ENCODE results near the gene TRIM17. TPM values are rescaled to one million over a fixed set of nuclear protein-coding genes. Genes with fewer than 3 reads are reported as not detected.

Gene TRIM17
- total and polyA plus RNA-seq, 9 of the 15 experiments (the other 6 are each of a cell fraction or from before 2014, with no cell fraction given), result not detected

GRCh38 chr1:228420968-228421826, 4.5 kb upstream of the TRIM17 start (continued):
- TF ChIP-seq FOXP4 (CRISPR knock-in tag; IDR thresholded peaks at IDR 0.05; ENCODE audit: borderline replicate concordance) (no peak), ZNF121 (CRISPR knock-in tag; conservative IDR thresholded peaks at IDR 0.05) (no peak), FOXJ3 (CRISPR knock-in tag; IDR thresholded peaks at IDR 0.05) (no peak), POLR2G (IDR thresholded peaks at IDR 0.05; ENCODE audit: low read depth, low read length) (no peak), ZNF217 (CRISPR knock-in tag; IDR thresholded peaks at IDR 0.05) (no peak), HNRNPLL (IDR thresholded peaks at IDR 0.05; ENCODE audit: low read depth, low read length, poor library complexity, severe bottlenecking) (no peak), MCM2 (IDR thresholded peaks at IDR 0.05; ENCODE audit: low read depth) (no peak), ZBTB43 (CRISPR knock-in tag; IDR thresholded peaks at IDR 0.05) (no peak), ZNF212 (CRISPR knock-in tag; IDR thresholded peaks at IDR 0.05) (no peak), SREBF2 (CRISPR knock-in tag; IDR thresholded peaks at IDR 0.05) (no peak), NFRKB (IDR thresholded peaks at IDR 0.05; ENCODE audit: low read depth) (no peak), MLX (CRISPR knock-in tag; conservative IDR thresholded peaks at IDR 0.05) (no peak), ZNF239 (CRISPR knock-in tag; IDR thresholded peaks at IDR 0.05) (no peak), ADNP (tag; IDR thresholded peaks at IDR 0.05) (no peak), ZNF444 (CRISPR knock-in tag; IDR thresholded peaks at IDR 0.05) (no peak), HBP1 (CRISPR knock-in tag; IDR thresholded peaks at IDR 0.05) (no peak), MAX (CRISPR knock-in tag; IDR thresholded peaks at IDR 0.05) (peak; percentile 85), ARHGAP35 (IDR thresholded peaks at IDR 0.05; ENCODE audit: partially characterized antibody) (no peak)

Data from K562 (cell line).